Loucy (cell line): ENCODE results near the gene LZTS3.

Experiments used
- H2AFZ ChIP-seq: fragments of 200-600 bp; sonication (generic); 2 replicates; pipeline ENCODE4 v1.6.0; 2016; ENCODE audit warnings: antibody characterized with exemption, mild to moderate bottlenecking, low read length, moderate library complexity
- H3F3A ChIP-seq: fragments of 200-600 bp; 2 replicates; pipeline ENCODE4 v1.6.0; 2016; ENCODE audit warnings: antibody characterized with exemption, low read depth, mild to moderate bottlenecking
- H3K27me3 ChIP-seq: fragments of 200-600 bp; sonication (generic); 2 replicates; pipeline ENCODE4 v1.6.1; 2014; ENCODE audit warnings: low read length, mild to moderate bottlenecking; ENCODE audit not compliant: insufficient read depth, poor library complexity, severe bottlenecking
- H3K36me3 ChIP-seq: fragments of 200-600 bp; sonication (generic); 2 replicates; pipeline ENCODE4 v1.6.1; 2016; ENCODE audit warnings: low read length; ENCODE audit not compliant: insufficient read depth
- H3K4me1 ChIP-seq: fragments of 200-600 bp; sonication (generic); 2 replicates; pipeline ENCODE4 v1.5.1; 2014; ENCODE audit warnings: low read length, mild to moderate bottlenecking; ENCODE audit not compliant: insufficient read depth, poor library complexity, severe bottlenecking
- H3K4me2 ChIP-seq: fragments of 200-600 bp; sonication (generic); 2 replicates; pipeline ENCODE4 v1.6.0; 2014; ENCODE audit warnings: antibody characterized with exemption, low read length, low read depth, mild to moderate bottlenecking; ENCODE audit not compliant: poor library complexity, severe bottlenecking
- H3K4me3 ChIP-seq: fragments of 200-600 bp; sonication (generic); 2 replicates; pipeline ENCODE4 v1.5.1; 2014; ENCODE audit warnings: low read length, mild to moderate bottlenecking, mixed read lengths; ENCODE audit not compliant: poor library complexity, severe bottlenecking
- H3K79me2 ChIP-seq: fragments of 200-600 bp; sonication (generic); 2 replicates; pipeline ENCODE4 v1.6.1; 2014; ENCODE audit warnings: low read length; ENCODE audit not compliant: insufficient read depth
- H3K9ac ChIP-seq: fragments of 200-600 bp; sonication (generic); 2 replicates; pipeline ENCODE4 v1.6.0; 2014; ENCODE audit warnings: mild to moderate bottlenecking, low read depth, low read length, moderate library complexity; ENCODE audit not compliant: poor library complexity, severe bottlenecking
- H3K9me2 ChIP-seq: fragments of 200-600 bp; sonication (generic); replicated peaks from 2 replicates; pipeline ENCODE4 v1.6.1; 2016; ENCODE audit warnings: low read depth, low read length, mixed read lengths
- H3K9me3 ChIP-seq: fragments of 200-600 bp; sonication (generic); 2 replicates; pipeline ENCODE4 v1.6.1; 2014; ENCODE audit warnings: mild to moderate bottlenecking, antibody characterized with exemption, low read length, low read depth; ENCODE audit not compliant: insufficient read depth
- H4K20me1 ChIP-seq: fragments of 200-600 bp; sonication (generic); 2 replicates; pipeline ENCODE4 v1.6.0; 2014; ENCODE audit warnings: antibody characterized with exemption, low read length, mild to moderate bottlenecking; ENCODE audit not compliant: insufficient read depth, poor library complexity, severe bottlenecking
- EZH2phosphoT487 ChIP-seq: fragments of 200-600 bp; IDR thresholded peaks from 2 replicates; pipeline ENCODE4 v1.6.1; 2018; ENCODE audit warnings: antibody characterized with exemption, mild to moderate bottlenecking, moderate library complexity, borderline replicate concordance
- TF ChIP-seq, protein P1 (sequence below): fragments of 200-600 bp; sonication (generic); conservative IDR thresholded peaks from 2 replicates; pipeline ENCODE4 v1.5.1; 2014; ENCODE audit warnings: mild to moderate bottlenecking, antibody characterized with exemption, low read length

Gene LZTS3

DNA sequence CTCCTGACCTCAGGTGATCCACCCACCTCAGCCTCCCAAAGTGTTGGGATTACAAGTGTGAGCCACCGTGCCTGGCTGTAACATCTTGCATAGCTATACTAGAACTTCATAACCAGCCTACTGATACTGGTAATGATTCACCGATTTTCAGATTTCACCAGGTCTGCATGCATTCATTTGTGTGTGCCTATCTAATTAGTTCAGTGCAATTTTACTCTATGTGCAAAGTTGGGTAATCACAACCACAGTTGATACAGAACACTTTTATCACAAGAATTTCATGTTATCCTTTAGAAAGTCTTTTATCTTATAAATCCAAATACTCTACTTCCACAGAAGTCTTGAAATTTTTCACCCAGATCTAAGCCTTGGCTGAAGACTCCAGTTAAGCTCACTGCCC is 35.9 kb downstream of the LZTS3 start:
- H3K9ac ChIP-seq: no peak overlapping the region
- H3K36me3 ChIP-seq: no peaks in the 10 kb centered on the region
- no peaks in the 10 kb centered on the region for H3K9me3 ChIP-seq
- no peak overlapping the region for H3K4me2 ChIP-seq
- H3K27me3 ChIP-seq: no peaks in the 10 kb centered on the region
- TF ChIP-seq EZH2phosphoT487: no peak
- TF ChIP-seq, protein P1, sequence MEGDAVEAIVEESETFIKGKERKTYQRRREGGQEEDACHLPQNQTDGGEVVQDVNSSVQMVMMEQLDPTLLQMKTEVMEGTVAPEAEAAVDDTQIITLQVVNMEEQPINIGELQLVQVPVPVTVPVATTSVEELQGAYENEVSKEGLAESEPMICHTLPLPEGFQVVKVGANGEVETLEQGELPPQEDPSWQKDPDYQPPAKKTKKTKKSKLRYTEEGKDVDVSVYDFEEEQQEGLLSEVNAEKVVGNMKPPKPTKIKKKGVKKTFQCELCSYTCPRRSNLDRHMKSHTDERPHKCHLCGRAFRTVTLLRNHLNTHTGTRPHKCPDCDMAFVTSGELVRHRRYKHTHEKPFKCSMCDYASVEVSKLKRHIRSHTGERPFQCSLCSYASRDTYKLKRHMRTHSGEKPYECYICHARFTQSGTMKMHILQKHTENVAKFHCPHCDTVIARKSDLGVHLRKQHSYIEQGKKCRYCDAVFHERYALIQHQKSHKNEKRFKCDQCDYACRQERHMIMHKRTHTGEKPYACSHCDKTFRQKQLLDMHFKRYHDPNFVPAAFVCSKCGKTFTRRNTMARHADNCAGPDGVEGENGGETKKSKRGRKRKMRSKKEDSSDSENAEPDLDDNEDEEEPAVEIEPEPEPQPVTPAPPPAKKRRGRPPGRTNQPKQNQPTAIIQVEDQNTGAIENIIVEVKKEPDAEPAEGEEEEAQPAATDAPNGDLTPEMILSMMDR: no peak
- H3K4me1 ChIP-seq: no peaks in the 10 kb centered on the region
- H3K79me2 ChIP-seq: 0 out of 2 replicates have a peak, but pooled peaks cover 3% of the 10 kb centered on the region
- H4K20me1 ChIP-seq: no peaks in the 10 kb centered on the region
- H3K9me2 ChIP-seq: no peaks in the 10 kb centered on the region
- H2AFZ ChIP-seq: no peak overlapping the region
- H3K4me3 ChIP-seq: no peak overlapping the region
- no peaks in the 10 kb centered on the region for H3F3A ChIP-seq

- H3K4me2 ChIP-seq: no peak overlapping the region
- no peaks in the 10 kb centered on the region for H3K36me3 ChIP-seq
- no peaks in the 10 kb centered on the region for H3K27me3 ChIP-seq
- no peaks in the 10 kb centered on the region for H3K9me3 ChIP-seq
- no peak overlapping the region for H3K4me3 ChIP-seq
- H4K20me1 ChIP-seq: no peaks in the 10 kb centered on the region
- H3K9me2 ChIP-seq: no peaks in the 10 kb centered on the region
- 0 out of 2 replicates have a peak, but pooled peaks cover 2% of the 10 kb centered on the region for H3K79me2 ChIP-seq
- H3F3A ChIP-seq: no peaks in the 10 kb centered on the region
- H3K9ac ChIP-seq: no peak overlapping the region
- H3K4me1 ChIP-seq: no peaks in the 10 kb centered on the region
- TF ChIP-seq EZH2phosphoT487: no peak
- no peak overlapping the region for H2AFZ ChIP-seq
Measured at GRCh38 chr20:3135507-3136070, 37.8 kb downstream of the LZTS3 start.

- no peak overlapping the region for H3K4me3 ChIP-seq
- H3K9me3 ChIP-seq: no peaks in the 10 kb centered on the region
- no peaks in the 10 kb centered on the region for H3K27me3 ChIP-seq
- H3K79me2 ChIP-seq: no peaks in the 10 kb centered on the region
- H3K4me2 ChIP-seq: no peak overlapping the region
- no peak overlapping the region for H3K9ac ChIP-seq
- no peaks in the 10 kb centered on the region for H3K4me1 ChIP-seq
- no peaks in the 10 kb centered on the region for H3F3A ChIP-seq
- H3K36me3 ChIP-seq: no peaks in the 10 kb centered on the region
- no peaks in the 10 kb centered on the region for H4K20me1 ChIP-seq
- H3K9me2 ChIP-seq: no peaks in the 10 kb centered on the region
- TF ChIP-seq, protein P1: no peak
- TF ChIP-seq EZH2phosphoT487: no peak
- no peak overlapping the region for H2AFZ ChIP-seq
Measured at GRCh38 chr20:3134151-3134550, 39.2 kb downstream of the LZTS3 start.

GRCh38 chr20:3133155-3133554 is 40.2 kb downstream of the LZTS3 start:
- no peaks in the 10 kb centered on the region for H3F3A ChIP-seq
- no peak overlapping the region for H3K9ac ChIP-seq
- H3K27me3 ChIP-seq: no peaks in the 10 kb centered on the region
- H3K9me2 ChIP-seq: no peaks in the 10 kb centered on the region
- no peak overlapping the region for H2AFZ ChIP-seq
- H3K79me2 ChIP-seq: no peaks in the 10 kb centered on the region
- TF ChIP-seq, protein P1: no peak
- H4K20me1 ChIP-seq: no peaks in the 10 kb centered on the region
- no peaks in the 10 kb centered on the region for H3K36me3 ChIP-seq
- H3K4me1 ChIP-seq: peaks cover 3% of the 10 kb centered on the region
- H3K4me2 ChIP-seq: no peak overlapping the region
- H3K9me3 ChIP-seq: no peaks in the 10 kb centered on the region
- H3K4me3 ChIP-seq: no peak overlapping the region
